Measurements from ENCODE around the gene CDH11. TPM values are rescaled to one million over a fixed set of nuclear protein-coding genes. Genes with fewer than 3 reads are reported as not detected.

CDH11 gene
- total RNA-seq, 2 experiments from 2014 or later = not detected

- no peak for TF ChIP-seq CTCF (IDR thresholded peaks at IDR 0.05)
- no peaks in the 10 kb centered on the region for H3K27me3 Mint-ChIP-seq
- H3K4me3 Mint-ChIP-seq = no peak overlapping the region
- intact Hi-C loops (cut with DNase I, micrococcal nuclease) = no loop called here
- DNase-seq (no peak), ATAC-seq (ENCODE audit: poor library complexity) (no peak)
- ChIA-PET POLR2A (no interaction called here), CTCF (no interaction called here)
- peaks cover 15% of the 10 kb centered on the region for H3K9me3 Mint-ChIP-seq
- Histone ChIP-seq H3K9me3 (ENCODE audit: control insufficient read depth in 1 of 2, insufficient read depth in 1 of 2, low read length in 2 of 2) (peaks cover 0 to 6% of the 10 kb centered on the region in 2 experiments), H3K36me3 (ENCODE audit: insufficient read depth, low read length) (no peaks in the 10 kb centered on the region), H3K27ac (ENCODE audit: low read depth in 1 of 2, low read length in 2 of 2) (no peak overlapping the region), H3K4me1 (ENCODE audit: insufficient read depth, low read length) (no peaks in the 10 kb centered on the region), H3K27me3 (ENCODE audit: control insufficient read depth in 1 of 2, insufficient read depth in 2 of 2, low read length in 2 of 2) (no peaks in the 10 kb centered on the region), H3K4me3 (ENCODE audit: low read length) (no peak overlapping the region)
- no peaks in the 10 kb centered on the region for H3K4me1 Mint-ChIP-seq (ENCODE audit: low read depth)
- no peaks in the 10 kb centered on the region for H3K36me3 Mint-ChIP-seq (ENCODE audit: low read depth)
- H3K27ac Mint-ChIP-seq = no peak overlapping the region
These were observed 196.7 kb downstream of the CDH11 start for GRCh38 chr16:64925166-64925565.

GRCh38 chr16:64924086-64924485 is 197.8 kb downstream of the CDH11 start:
- Mint-ChIP-seq H3K27me3 (no peaks in the 10 kb centered on the region), H3K27ac (no peak overlapping the region), H3K36me3 (ENCODE audit: low read depth) (no peaks in the 10 kb centered on the region), H3K4me3 (no peak overlapping the region), H3K4me1 (ENCODE audit: low read depth) (no peaks in the 10 kb centered on the region), H3K9me3 (peaks cover 12% of the 10 kb centered on the region)
- ATAC-seq (ENCODE audit: poor library complexity) (no peak), DNase-seq (no peak)
- no peak for TF ChIP-seq CTCF (IDR thresholded peaks at IDR 0.05)
- H3K9me3 ChIP-seq (ENCODE audit: control insufficient read depth in 1 of 2, insufficient read depth in 1 of 2, low read length in 2 of 2) = peaks cover 0 to 6% of the 10 kb centered on the region in 2 experiments
- intact Hi-C loops (cut with DNase I, micrococcal nuclease) = no loop called here
- no peaks in the 10 kb centered on the region for H3K27me3 ChIP-seq (ENCODE audit: control insufficient read depth in 1 of 2, insufficient read depth in 2 of 2, low read length in 2 of 2)
- H3K4me3 ChIP-seq (ENCODE audit: low read length) = no peak overlapping the region
- CTCF ChIA-PET = no interaction called here
- POLR2A ChIA-PET = no interaction called here
- H3K27ac ChIP-seq (ENCODE audit: low read depth in 1 of 2, low read length in 2 of 2) = no peak overlapping the region
- no peaks in the 10 kb centered on the region for H3K36me3 ChIP-seq (ENCODE audit: insufficient read depth, low read length)
- H3K4me1 ChIP-seq (ENCODE audit: insufficient read depth, low read length) = no peaks in the 10 kb centered on the region

- ChIA-PET POLR2A (no interaction called here), CTCF (no interaction called here)
- Mint-ChIP-seq H3K4me3 (no peak overlapping the region), H3K27ac (no peak overlapping the region), H3K27me3 (no peaks in the 10 kb centered on the region), H3K9me3 (peaks cover 12% of the 10 kb centered on the region), H3K4me1 (ENCODE audit: low read depth) (no peaks in the 10 kb centered on the region), H3K36me3 (ENCODE audit: low read depth) (no peaks in the 10 kb centered on the region)
- no peak for ATAC-seq (ENCODE audit: poor library complexity)
- Histone ChIP-seq H3K27me3 (ENCODE audit: control insufficient read depth in 1 of 2, insufficient read depth in 2 of 2, low read length in 2 of 2) (no peaks in the 10 kb centered on the region), H3K27ac (ENCODE audit: low read depth in 1 of 2, low read length in 2 of 2) (no peak overlapping the region), H3K4me3 (ENCODE audit: low read length) (no peak overlapping the region), H3K4me1 (ENCODE audit: insufficient read depth, low read length) (no peaks in the 10 kb centered on the region), H3K36me3 (ENCODE audit: insufficient read depth, low read length) (no peaks in the 10 kb centered on the region), H3K9me3 (ENCODE audit: control insufficient read depth in 1 of 2, insufficient read depth in 1 of 2, low read length in 2 of 2) (no peaks in the 10 kb centered on the region)
- intact Hi-C loops (cut with DNase I, micrococcal nuclease) = no loop called here
- TF ChIP-seq CTCF (IDR thresholded peaks at IDR 0.05) = no peak
- no peak for DNase-seq
These were observed 201.8 kb downstream of the CDH11 start for GRCh38 chr16:64919929-64920607.

Measured in CD4-positive, alpha-beta T cell (primary cell).